HL-60 (cell line): Measurements from ENCODE around the gene CPSF3.

Source experiments
- DNase-seq, 2 experiments: peaks; one replicate each; pipeline ENCODE4 v3.0.0-alpha.2; 2010 to 2020; ENCODE audit warnings: low read depth in 1 of 2, low spot score in 1 of 2
- H3K27ac ChIP-seq: fragments of 250-450 bp; sonication (Bioruptor Pico); replicated peaks from 2 replicates; pipeline ENCODE4 v1.5.1; 2020; ENCODE audit warnings: mild to moderate bottlenecking, moderate library complexity
- H3K27me3 ChIP-seq: fragments of 250-450 bp; sonication (Bioruptor Pico); 2 replicates; pipeline ENCODE4 v1.5.1; 2021; ENCODE audit warnings: mild to moderate bottlenecking, moderate library complexity; ENCODE audit not compliant: insufficient read depth, poor library complexity, severe bottlenecking
- H3K4me3 ChIP-seq: replicated peaks from 2 replicates; pipeline ENCODE4 v1.5.1; 2011; ENCODE audit warnings: mild to moderate bottlenecking, control low read depth, low read length; ENCODE audit not compliant: insufficient read depth
- CTCF ChIP-seq: IDR thresholded peaks from one replicate; pipeline ENCODE4 v1.5.1; 2011; ENCODE audit warnings: low read length, control low read depth, inconsistent platforms; ENCODE audit not compliant: insufficient read depth
- GABPA ChIP-seq: IDR thresholded peaks from 2 replicates; pipeline ENCODE4 v1.6.1; 2012; ENCODE audit warnings: low read depth
- POLR2AphosphoS5 ChIP-seq: IDR thresholded peaks from 2 replicates; pipeline ENCODE4 v1.6.1; 2012; ENCODE audit warnings: low read depth
- REST ChIP-seq: IDR thresholded peaks from 2 replicates; pipeline ENCODE4 v1.6.1; 2012; ENCODE audit warnings: low read depth; ENCODE audit not compliant: insufficient replicate concordance
- SPI1 ChIP-seq: IDR thresholded peaks from 2 replicates; pipeline ENCODE4 v1.6.1; 2012; ENCODE audit warnings: low read depth, mild to moderate bottlenecking, borderline replicate concordance

CPSF3 gene

GRCh38 chr2:9424447-9425164 lies 1.2 kb downstream of the CPSF3 start:
- H3K4me3 ChIP-seq = peak overlapping the region; percentile 87
- peak overlapping the region; percentile 95 for H3K27ac ChIP-seq
- DNase-seq = no peak
- no peak for TF ChIP-seq POLR2AphosphoS5
- TF ChIP-seq REST = no peak
- TF ChIP-seq SPI1 = no peak
- TF ChIP-seq GABPA = no peak
- TF ChIP-seq CTCF = no peak
- H3K27me3 ChIP-seq = no peaks in the 10 kb centered on the region

GRCh38 chr2:9428965-9429577 lies 5.6 kb downstream of the CPSF3 start:
- no peak for DNase-seq
- TF ChIP-seq POLR2AphosphoS5 (no peak), SPI1 (no peak), CTCF (no peak), GABPA (no peak), REST (no peak)

GRCh38 chr2:9430316-9431293 lies 7.2 kb downstream of the CPSF3 start:
- Histone ChIP-seq H3K27ac (no peak overlapping the region), H3K4me3 (no peak overlapping the region), H3K27me3 (no peaks in the 10 kb centered on the region)
- TF ChIP-seq POLR2AphosphoS5 (no peak), CTCF (no peak), GABPA (no peak), REST (no peak), SPI1 (no peak)
- no peak for DNase-seq

More at GRCh38 chr2:9428965-9429577, 5.6 kb downstream of the CPSF3 start:
- H3K4me3 ChIP-seq = no peak overlapping the region
- no peak overlapping the region for H3K27ac ChIP-seq
- H3K27me3 ChIP-seq = no peaks in the 10 kb centered on the region
